ENCODE results near the gene HSCB. TPM values are rescaled to one million over a fixed set of nuclear protein-coding genes. Genes with fewer than 3 reads are reported as not detected.

The HSCB gene
- total RNA-seq, 1 experiment from 2014 or later = 21.2 TPM

- H3K18ac ChIP-seq (ENCODE audit: insufficient read length, low read depth, low read length) = no peak overlapping the region
- no peak overlapping the region for H3K27ac ChIP-seq (ENCODE audit: insufficient read length, low read depth, low read length)
- H3T11ph ChIP-seq (ENCODE audit: low read length) = no peak overlapping the region
- no peaks in the 10 kb centered on the region for H3K4me1 ChIP-seq (ENCODE audit: insufficient read depth, low read length)
- no peaks in the 10 kb centered on the region for H3K9me3 ChIP-seq (ENCODE audit: control insufficient read depth, low read depth, low read length)
- H3K4ac ChIP-seq (ENCODE audit: low read depth, low read length) = no peak overlapping the region
- TF ChIP-seq CTCF (conservative IDR thresholded peaks at IDR 0.05) = no peak
- no peak overlapping the region for H3K23ac ChIP-seq (ENCODE audit: insufficient read length, low read depth, low read length)
- no peak overlapping the region for H3K14ac ChIP-seq (ENCODE audit: insufficient read depth, low read length)
- no peak overlapping the region for H3K9ac ChIP-seq (ENCODE audit: extremely low read depth, insufficient read length, low read length)
- H2BK20ac ChIP-seq (ENCODE audit: low read depth, low read length, poor library complexity, severe bottlenecking) = no peak overlapping the region
- no peak overlapping the region for H3K56ac ChIP-seq (ENCODE audit: insufficient read length, low read depth, low read length)
- H4K20me1 ChIP-seq (ENCODE audit: control insufficient read depth, insufficient read depth, insufficient read length) = no peaks in the 10 kb centered on the region
- no peaks in the 10 kb centered on the region for H3K79me1 ChIP-seq (ENCODE audit: insufficient read depth, low read depth, low read length, poor library complexity, severe bottlenecking)
- Mint-ChIP-seq H3K4me3 (no peak overlapping the region; a peak in 1 of 5 replicates), H3K27ac (peak overlapping the region in 1 of 3 experiments; percentile 83; a peak in 2 of 7 replicates), H3K36me3 (ENCODE audit: insufficient read depth in 1 of 3, low read depth in 3 of 3) (peaks cover 43 to 61% (median 58%) of the 10 kb centered on the region in 3 experiments), H3K27me3 (ENCODE audit: low read depth) (no peaks in the 10 kb centered on the region), H3K9me3 (no peaks in the 10 kb centered on the region; a peak in 1 of 5 replicates), H3K4me1 (peaks cover 5 to 6% of the 10 kb centered on the region in 2 experiments)
- no peaks in the 10 kb centered on the region for H3K27me3 ChIP-seq (ENCODE audit: insufficient read depth, low read length)
- no CpG with 5 or more reads among the region's 4 CpGs for WGBS (ENCODE audit: extremely low coverage, insufficient read length, low lambda C conversion rate)
- DNase-seq = no peak
- peaks cover 4% of the 10 kb centered on the region for H3K23me2 ChIP-seq (ENCODE audit: insufficient read length, low read depth, low read length, poor library complexity, severe bottlenecking)
- H3K79me2 ChIP-seq (ENCODE audit: insufficient read depth, low read length) = no peaks in the 10 kb centered on the region
- no peak overlapping the region for H3K4me2 ChIP-seq (ENCODE audit: insufficient read depth, insufficient read length, low read length)
- no peak overlapping the region for H2BK12ac ChIP-seq (ENCODE audit: insufficient read length, low read depth, low read length)
- no peak overlapping the region for H4K8ac ChIP-seq (replicated peaks; ENCODE audit: insufficient read length, low read depth, low read length)
- no peak overlapping the region for H2BK5ac ChIP-seq (ENCODE audit: insufficient read length, low read length)
- no peak overlapping the region for H4K91ac ChIP-seq (ENCODE audit: insufficient read length, low read depth, low read length)
- no peak overlapping the region for H4K5ac ChIP-seq (ENCODE audit: insufficient read length, low read depth, low read length)
- no peak overlapping the region for H2BK120ac ChIP-seq (ENCODE audit: low read depth, low read length, poor library complexity, severe bottlenecking)
- H2BK15ac ChIP-seq (ENCODE audit: low read depth, low read length) = no peak overlapping the region
- no peak overlapping the region for H2AK5ac ChIP-seq (ENCODE audit: insufficient read length, low read length)
- no peak overlapping the region for H2AFZ ChIP-seq (ENCODE audit: low read length)
Observed at GRCh38 chr22:28793976-28794584, 52.2 kb downstream of the HSCB start.
